ENCODE results near the gene NEXN. TPM values are rescaled to one million over a fixed set of nuclear protein-coding genes. Genes with fewer than 3 reads are reported as not detected.
"Not testable (repeated sequence)": the region's sequence is repeated elsewhere in the genome, so short reads cannot be mapped to it uniquely, and the experiment has no call there.

The NEXN gene
- polyA plus RNA-seq, 4 donors, result 4.0 to 11.8 (median 6.8) TPM

DNA sequence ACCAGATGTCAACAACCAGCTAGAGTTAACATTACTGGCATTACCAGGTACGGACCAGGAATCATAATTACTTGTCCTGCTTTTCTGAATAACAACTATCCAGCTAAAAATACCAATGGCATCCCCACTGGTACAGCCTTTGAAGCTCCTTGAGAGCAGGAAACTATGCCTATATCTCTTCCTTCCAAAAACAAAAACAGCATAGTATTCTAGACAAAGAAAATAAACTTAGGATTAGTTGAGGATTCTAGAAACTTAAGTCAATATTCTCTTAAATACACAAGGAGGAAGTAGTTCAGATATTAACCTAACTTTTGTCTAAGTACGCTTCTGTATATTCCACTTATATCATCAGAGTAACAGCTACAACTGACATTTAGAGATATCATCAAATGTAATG is 87.5 kb downstream of the NEXN start:
- 10 to 19% (median 14%) methylated on average over 2 of the region's 2 CpGs for WGBS, 3 donors
- no peaks in the 10 kb centered on the region for H3K9me3 ChIP-seq (ENCODE audit: control insufficient read depth in 2 of 2, insufficient read depth in 1 of 2, low read depth in 1 of 2, low read length in 1 of 2)
- H3K4me3 ChIP-seq (ENCODE audit: low read depth in 1 of 3, low read length in 3 of 3), result peak overlapping the region in 2 of 3 donors; percentile 17 to 35
- no peak overlapping the region for H3K27ac ChIP-seq (ENCODE audit: low read depth in 1 of 3, low read length in 2 of 3)
- H3K27me3 ChIP-seq (ENCODE audit: control insufficient read depth in 3 of 3, insufficient read depth in 3 of 3, low read length in 3 of 3), result no peaks in the 10 kb centered on the region
- H3K36me3 ChIP-seq (ENCODE audit: control insufficient read depth in 3 of 3, insufficient read depth in 2 of 3, low read depth in 1 of 3, low read length in 3 of 3), result peaks cover 0 to 15% (median 2%) of the 10 kb centered on the region in 3 donors
- DNase-seq (peak; percentile 11), FAIRE-seq (no peak)
- H3K4me1 ChIP-seq (ENCODE audit: control insufficient read depth in 3 of 3, insufficient read depth in 2 of 3, low read depth in 1 of 3, low read length in 2 of 3), result peaks cover 0 to 6% (median 6%) of the 10 kb centered on the region in 3 donors

DNA sequence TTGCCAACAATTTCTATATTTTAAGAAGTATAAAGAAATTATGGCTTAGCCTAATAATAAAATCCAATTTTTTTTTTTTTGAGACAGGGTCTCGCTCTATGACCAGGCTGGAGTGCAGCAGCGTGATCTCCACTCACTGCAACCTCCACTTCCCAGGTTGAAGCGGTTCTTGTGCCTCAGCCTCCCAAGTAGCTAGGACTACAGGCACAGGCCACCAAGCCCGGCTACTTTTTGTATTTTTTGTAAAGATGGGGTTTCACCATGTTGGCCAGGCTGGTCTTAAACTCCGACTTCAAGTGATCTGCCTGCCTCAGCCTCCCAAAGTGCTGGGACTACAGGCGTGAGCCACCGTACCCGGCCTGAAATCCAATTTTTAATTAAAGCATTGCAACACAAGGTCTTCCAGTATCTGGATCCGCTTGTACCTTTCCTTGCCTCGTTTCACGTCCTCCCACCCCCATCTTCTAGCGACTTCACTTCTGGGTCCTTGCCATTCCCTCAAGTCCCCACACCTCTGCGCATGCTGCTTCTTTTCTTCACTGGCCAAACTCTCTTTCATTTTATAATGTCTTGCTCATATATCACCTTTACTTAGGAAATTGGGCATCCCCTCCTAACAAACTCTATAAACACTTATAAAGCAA is 88.1 kb downstream of the NEXN start:
- H3K9me3 ChIP-seq (ENCODE audit: control insufficient read depth in 2 of 2, insufficient read depth in 1 of 2, low read depth in 1 of 2, low read length in 1 of 2), result no peaks in the 10 kb centered on the region
- H3K36me3 ChIP-seq (ENCODE audit: control insufficient read depth in 3 of 3, insufficient read depth in 2 of 3, low read depth in 1 of 3, low read length in 3 of 3), result peaks cover 0 to 18% (median 2%) of the 10 kb centered on the region in 3 donors
- WGBS, 3 donors, result 25 to 43% (median 30%) methylated on average over 13 of the region's 13 CpGs
- peak overlapping the region in 2 of 3 donors; percentile 78 to 79 for H3K4me3 ChIP-seq (ENCODE audit: low read depth in 1 of 3, low read length in 3 of 3)
- peak overlapping the region in 1 of 3 donors; percentile 9 for H3K27ac ChIP-seq (ENCODE audit: low read depth in 1 of 3, low read length in 2 of 3)
- H3K27me3 ChIP-seq (ENCODE audit: control insufficient read depth in 3 of 3, insufficient read depth in 3 of 3, low read length in 3 of 3), result no peaks in the 10 kb centered on the region
- FAIRE-seq, result no peak
- DNase-seq, result peak in 1 of 2 donors; percentile 13
- peaks cover 0 to 6% (median 4%) of the 10 kb centered on the region in 3 donors for H3K4me1 ChIP-seq (ENCODE audit: control insufficient read depth in 3 of 3, insufficient read depth in 2 of 3, low read depth in 1 of 3, low read length in 2 of 3)

DNA sequence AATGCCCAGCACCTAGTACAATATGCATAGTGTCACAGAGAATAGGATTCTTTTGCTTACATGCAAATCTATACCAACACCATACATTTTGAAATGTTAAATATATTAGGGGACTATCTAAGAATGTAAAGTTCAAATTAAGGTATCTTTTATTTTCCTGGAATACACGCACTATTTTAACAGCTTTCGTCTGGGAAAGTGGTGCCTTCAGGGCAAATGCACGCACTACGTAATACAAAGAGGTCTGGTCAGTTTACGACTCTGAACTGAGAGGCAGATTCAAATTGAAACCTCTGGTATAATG is 89.5 kb downstream of the NEXN start:
- no peak for FAIRE-seq

DNA sequence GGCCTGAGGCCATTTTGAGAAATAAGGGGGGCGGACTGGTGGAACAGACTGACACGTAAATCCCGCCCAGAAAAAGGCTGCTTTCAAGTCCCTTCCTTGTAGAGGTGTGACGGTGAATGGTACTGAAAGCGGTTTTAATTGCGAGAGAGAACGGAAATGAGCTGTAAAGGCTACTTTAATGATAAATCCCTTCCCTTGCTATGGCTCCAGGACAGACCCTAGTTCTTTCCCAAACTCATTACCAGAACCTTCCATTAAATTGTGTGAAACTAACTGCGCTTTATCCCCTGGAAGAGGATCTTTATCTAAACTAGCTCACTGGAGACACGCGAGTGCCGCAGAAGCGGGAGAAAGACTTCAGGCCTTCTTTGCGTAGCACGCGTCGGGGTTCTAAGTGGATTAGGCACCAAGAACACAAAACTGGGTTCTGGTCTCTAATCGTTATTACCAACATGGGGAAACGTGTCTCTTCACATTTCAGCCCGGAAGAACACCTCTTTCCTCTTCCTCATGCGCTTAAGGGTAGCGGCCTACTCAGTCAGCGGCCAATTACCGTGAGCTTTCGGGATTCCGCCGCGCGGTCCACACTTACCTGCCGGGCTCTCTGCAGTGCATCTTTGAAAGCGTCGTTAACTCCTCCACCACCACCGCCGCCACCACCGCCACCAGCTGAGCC is 90.0 kb downstream of the NEXN start:
- Histone ChIP-seq H3K9me3 (ENCODE audit: control insufficient read depth in 2 of 2, insufficient read depth in 1 of 2, low read depth in 1 of 2, low read length in 1 of 2) (no peaks in the 10 kb centered on the region), H3K27ac (ENCODE audit: low read depth in 1 of 3, low read length in 2 of 3) (peak overlapping the region; percentile 97 to 100 (median 98)), H3K4me3 (ENCODE audit: low read depth in 1 of 3, low read length in 3 of 3) (peak overlapping the region; percentile 59 to 79 (median 78)), H3K4me1 (ENCODE audit: control insufficient read depth in 3 of 3, insufficient read depth in 2 of 3, low read depth in 1 of 3, low read length in 2 of 3) (peaks cover 0 to 6% (median 4%) of the 10 kb centered on the region in 3 donors), H3K36me3 (ENCODE audit: control insufficient read depth in 3 of 3, insufficient read depth in 2 of 3, low read depth in 1 of 3, low read length in 3 of 3) (peaks cover 0 to 12% (median 2%) of the 10 kb centered on the region in 3 donors), H3K27me3 (ENCODE audit: control insufficient read depth in 3 of 3, insufficient read depth in 3 of 3, low read length in 3 of 3) (no peaks in the 10 kb centered on the region)
- FAIRE-seq (no peak), DNase-seq (peak; percentile 87 to 91)
- whole genome bisulfite sequencing, 3 donors, result 0 to 1% (median 0%) methylated on average over 34 of the region's 34 CpGs

More for the DNA sequence above, 89.5 kb downstream of the NEXN start:
- H3K27me3 ChIP-seq (ENCODE audit: control insufficient read depth in 3 of 3, insufficient read depth in 3 of 3, low read length in 3 of 3), result no peaks in the 10 kb centered on the region
- H3K27ac ChIP-seq (ENCODE audit: low read depth in 1 of 3, low read length in 2 of 3), result peak overlapping the region; percentile 97 to 100 (median 98)
- peaks cover 0 to 15% (median 2%) of the 10 kb centered on the region in 3 donors for H3K36me3 ChIP-seq (ENCODE audit: control insufficient read depth in 3 of 3, insufficient read depth in 2 of 3, low read depth in 1 of 3, low read length in 3 of 3)
- H3K4me3 ChIP-seq (ENCODE audit: low read depth in 1 of 3, low read length in 3 of 3), result peak overlapping the region; percentile 59 to 79 (median 78)
- WGBS, 3 donors, result 0% methylated on average over 5 of the region's 5 CpGs
- no peaks in the 10 kb centered on the region for H3K9me3 ChIP-seq (ENCODE audit: control insufficient read depth in 2 of 2, insufficient read depth in 1 of 2, low read depth in 1 of 2, low read length in 1 of 2)
- peaks cover 0 to 6% (median 4%) of the 10 kb centered on the region in 3 donors for H3K4me1 ChIP-seq (ENCODE audit: control insufficient read depth in 3 of 3, insufficient read depth in 2 of 3, low read depth in 1 of 3, low read length in 2 of 3)
- DNase-seq, result no peak

DNA sequence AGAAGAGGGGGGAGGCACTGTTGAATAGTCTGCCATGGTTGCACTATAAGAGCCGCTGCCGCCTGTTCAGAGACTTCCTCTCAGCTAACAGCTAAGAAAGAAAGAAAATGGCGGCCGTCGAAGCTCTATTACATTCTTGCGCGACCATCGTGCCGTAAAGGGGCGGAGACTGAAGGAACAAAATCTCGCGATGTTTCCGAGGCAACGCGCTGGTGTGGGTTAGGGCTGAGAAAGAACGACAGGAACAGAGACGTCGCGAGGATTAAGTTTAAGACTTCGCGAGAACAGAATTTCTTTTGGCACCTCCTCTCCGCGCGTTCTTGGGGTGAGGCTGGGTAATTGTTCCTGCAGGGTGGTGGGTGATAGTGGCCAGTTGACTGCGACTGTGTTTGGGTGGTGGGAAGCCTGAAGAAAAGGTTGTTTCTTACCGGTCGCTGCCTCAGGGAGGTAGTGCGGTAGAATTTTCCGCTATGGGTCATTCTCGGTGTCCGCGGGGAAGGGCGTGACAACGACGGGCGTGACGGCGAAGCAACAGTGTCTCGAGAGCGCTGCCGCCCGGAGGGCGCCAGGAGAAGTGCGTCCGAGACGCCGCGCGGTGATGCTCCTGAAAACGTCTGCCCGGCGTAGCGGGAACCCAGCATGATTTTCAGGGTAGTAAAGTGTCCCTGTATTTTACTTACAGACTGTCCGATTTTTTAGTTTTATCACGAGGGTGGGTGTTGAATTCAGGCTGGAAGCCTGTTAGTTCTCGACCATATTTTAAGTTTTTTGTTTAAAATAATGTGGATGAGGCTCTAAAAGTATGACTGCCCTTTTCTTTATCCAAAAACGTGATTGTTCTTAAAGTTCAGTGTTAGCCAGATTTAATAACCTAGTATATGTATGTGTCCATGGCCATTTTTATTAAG is 90.8 kb downstream of the NEXN start, which contains the start of gene FUBP1:
FUBP1 (minus strand) TSS at position 104 of the 908 bp plus-strand sequence; CDS start at position 36, 68 bp downstream.
- DNase-seq, result peak; percentile 99
- Histone ChIP-seq H3K27ac (ENCODE audit: low read depth in 1 of 3, low read length in 2 of 3) (peak within 1 kb of the TSS; percentile 97 to 100 (median 98)), H3K36me3 (ENCODE audit: control insufficient read depth in 3 of 3, insufficient read depth in 2 of 3, low read depth in 1 of 3, low read length in 3 of 3) (peaks cover 0 to 9% (median 2%) of the 10 kb centered on the region in 3 donors), H3K4me1 (ENCODE audit: control insufficient read depth in 3 of 3, insufficient read depth in 2 of 3, low read depth in 1 of 3, low read length in 2 of 3) (peaks cover 0 to 12% (median 4%) of the 10 kb centered on the region in 3 donors), H3K9me3 (ENCODE audit: control insufficient read depth in 2 of 2, insufficient read depth in 1 of 2, low read depth in 1 of 2, low read length in 1 of 2) (no peaks in the 10 kb centered on the region), H3K4me3 (ENCODE audit: low read depth in 1 of 3, low read length in 3 of 3) (peak within 1 kb of the TSS; percentile 59 to 79 (median 78)), H3K27me3 (ENCODE audit: control insufficient read depth in 3 of 3, insufficient read depth in 3 of 3, low read length in 3 of 3) (no peaks in the 10 kb centered on the region)
- 0 to 1% (median 0%) methylated on average over 57 of the region's 57 CpGs for WGBS, 3 donors
- FAIRE-seq, result no peak

GRCh38 chr1:77983352-77983996 is 95.0 kb downstream of the NEXN start:
- not testable (repeated sequence) for H3K9me3 ChIP-seq (ENCODE audit: control insufficient read depth in 2 of 2, insufficient read depth in 1 of 2, low read depth in 1 of 2, low read length in 1 of 2); FAIRE-seq; H3K27me3 ChIP-seq (ENCODE audit: control insufficient read depth in 3 of 3, insufficient read depth in 3 of 3, low read length in 3 of 3); H3K4me3 ChIP-seq (ENCODE audit: low read depth in 1 of 3, low read length in 3 of 3); H3K4me1 ChIP-seq (ENCODE audit: control insufficient read depth in 3 of 3, insufficient read depth in 2 of 3, low read depth in 1 of 3, low read length in 2 of 3); H3K36me3 ChIP-seq (ENCODE audit: control insufficient read depth in 3 of 3, insufficient read depth in 2 of 3, low read depth in 1 of 3, low read length in 3 of 3)
- peak overlapping the region in 1 of 3 donors; percentile 80 for H3K27ac ChIP-seq (ENCODE audit: low read depth in 1 of 3, low read length in 2 of 3)
- 66 to 78% (median 69%) methylated on average over 8 of the region's 8 CpGs for WGBS, 3 donors
- peak in 1 of 2 donors; percentile 38 for DNase-seq

DNA sequence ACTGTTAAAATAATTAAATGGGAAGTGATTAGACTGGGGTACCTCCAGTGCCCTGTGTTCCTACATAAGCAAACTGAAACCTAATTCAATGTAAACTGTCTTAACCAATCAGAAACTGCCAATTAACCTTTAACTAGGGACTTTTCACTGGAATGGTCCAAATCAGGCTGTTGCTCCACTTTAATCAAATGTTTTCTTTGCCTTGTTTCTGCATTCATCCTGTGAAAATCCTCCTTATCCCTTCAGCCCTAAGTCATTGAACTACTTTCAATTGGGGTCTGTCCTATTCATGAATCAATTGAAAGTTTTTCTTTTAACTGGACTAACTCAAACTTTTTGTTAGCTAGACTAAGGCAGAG is 95.6 kb downstream of the NEXN start:
- FAIRE-seq (no peak), DNase-seq (no peak)
- no peaks in the 10 kb centered on the region for H3K27me3 ChIP-seq (ENCODE audit: control insufficient read depth in 3 of 3, insufficient read depth in 3 of 3, low read length in 3 of 3)
- H3K4me3 ChIP-seq (ENCODE audit: low read depth in 1 of 3, low read length in 3 of 3), result no peak overlapping the region
- peak overlapping the region in 1 of 3 donors; percentile 80 for H3K27ac ChIP-seq (ENCODE audit: low read depth in 1 of 3, low read length in 2 of 3)
- H3K36me3 ChIP-seq (ENCODE audit: control insufficient read depth in 3 of 3, insufficient read depth in 2 of 3, low read depth in 1 of 3, low read length in 3 of 3), result peaks cover 0 to 3% (median 2%) of the 10 kb centered on the region in 3 donors
- H3K9me3 ChIP-seq (ENCODE audit: control insufficient read depth in 2 of 2, insufficient read depth in 1 of 2, low read depth in 1 of 2, low read length in 1 of 2), result no peaks in the 10 kb centered on the region
- H3K4me1 ChIP-seq (ENCODE audit: control insufficient read depth in 3 of 3, insufficient read depth in 2 of 3, low read depth in 1 of 3, low read length in 2 of 3), result peaks cover 0 to 10% (median 2%) of the 10 kb centered on the region in 3 donors

GRCh38 chr1:77984629-77985028 is 96.2 kb downstream of the NEXN start:
- Histone ChIP-seq H3K27ac (ENCODE audit: low read depth in 1 of 3, low read length in 2 of 3) (no peak overlapping the region), H3K4me3 (ENCODE audit: low read depth in 1 of 3, low read length in 3 of 3) (no peak overlapping the region), H3K9me3 (ENCODE audit: control insufficient read depth in 2 of 2, insufficient read depth in 1 of 2, low read depth in 1 of 2, low read length in 1 of 2) (no peaks in the 10 kb centered on the region), H3K27me3 (ENCODE audit: control insufficient read depth in 3 of 3, insufficient read depth in 3 of 3, low read length in 3 of 3) (no peaks in the 10 kb centered on the region), H3K4me1 (ENCODE audit: control insufficient read depth in 3 of 3, insufficient read depth in 2 of 3, low read depth in 1 of 3, low read length in 2 of 3) (peaks cover 0 to 10% (median 2%) of the 10 kb centered on the region in 3 donors), H3K36me3 (ENCODE audit: control insufficient read depth in 3 of 3, insufficient read depth in 2 of 3, low read depth in 1 of 3, low read length in 3 of 3) (peaks cover 0 to 3% (median 2%) of the 10 kb centered on the region in 3 donors)
- no peak for DNase-seq
- no peak for FAIRE-seq
- 92 to 96% (median 93%) methylated on average over 4 of the region's 4 CpGs for WGBS, 3 donors

Measured in small intestine (tissue), 7 donors.